Karpas-422 (cell line): ENCODE data around the gene TMEM109. TPM values are rescaled to one million over a fixed set of nuclear protein-coding genes. Genes with fewer than 3 reads are reported as not detected.
A peak's percentile ranks its signal among the peaks of the same experiment; 100 is the strongest.

Experiments used
- DNase-seq: peaks from one replicate; pipeline ENCODE4 v3.0.0-alpha.2; 2015
- H2AFZ ChIP-seq: fragments of 200-600 bp; sonication (generic); 2 replicates; pipeline ENCODE4 v1.6.1; 2014; ENCODE audit warnings: antibody characterized with exemption, low read length, mixed read lengths
- H3K27ac ChIP-seq: fragments of 200-600 bp; sonication (generic); 2 replicates; pipeline ENCODE4 v1.5.1; 2014; ENCODE audit warnings: mild to moderate bottlenecking, low read length, moderate library complexity
- H3K27me3 ChIP-seq: fragments of 200-600 bp; sonication (generic); 2 replicates; pipeline ENCODE4 v1.6.1; 2014; ENCODE audit warnings: low read length, mixed read lengths
- H3K36me3 ChIP-seq: fragments of 200-600 bp; sonication (generic); 2 replicates; pipeline ENCODE4 v1.6.1; 2014; ENCODE audit warnings: low read length, mixed read lengths; ENCODE audit not compliant: insufficient read depth
- H3K4me1 ChIP-seq: fragments of 200-600 bp; sonication (generic); 2 replicates; pipeline ENCODE4 v1.6.1; 2014; ENCODE audit warnings: mild to moderate bottlenecking, low read length, mixed read lengths
- H3K4me2 ChIP-seq: fragments of 200-600 bp; sonication (generic); 2 replicates; pipeline ENCODE4 v1.6.1; 2014; ENCODE audit warnings: low read length, low read depth, mild to moderate bottlenecking; ENCODE audit not compliant: poor library complexity, severe bottlenecking
- H3K4me3 ChIP-seq: fragments of 200-600 bp; sonication (generic); 2 replicates; pipeline ENCODE4 v1.5.1; 2014; ENCODE audit warnings: mild to moderate bottlenecking, antibody characterized with exemption, low read length, mixed read lengths
- H3K79me2 ChIP-seq: fragments of 200-600 bp; sonication (generic); 2 replicates; pipeline ENCODE4 v1.6.1; 2014; ENCODE audit warnings: mild to moderate bottlenecking, low read length, mixed read lengths
- H3K9ac ChIP-seq: fragments of 200-600 bp; sonication (generic); 2 replicates; pipeline ENCODE4 v1.6.0; 2014; ENCODE audit warnings: low read length
- H3K9me2 ChIP-seq: fragments of 200-600 bp; sonication (generic), shearing (Covaris generic); replicated peaks from 2 replicates; pipeline ENCODE4 v1.6.0; 2014; ENCODE audit warnings: mild to moderate bottlenecking, low read length, moderate library complexity; ENCODE audit not compliant: insufficient read depth
- H3K9me3 ChIP-seq: fragments of 300-700, 200-600 bp; sonication (generic); 2 replicates; pipeline ENCODE4 v1.6.1; 2014; ENCODE audit warnings: low read length, mixed read lengths
- H4K20me1 ChIP-seq: fragments of 200-600 bp; sonication (generic); 2 replicates; pipeline ENCODE4 v1.6.1; 2014; ENCODE audit warnings: mild to moderate bottlenecking, antibody characterized with exemption, low read length, low read depth; ENCODE audit not compliant: insufficient read depth
- total RNA-seq: library from RNA; depleted of rRNA; stranded (reverse); fragments of >200 nt; shearing (Covaris generic); gene quantifications from 2 replicates; pipeline ENCODE4 v1.2.3, GENCODE V29; 2014; ENCODE audit warnings: low replicate concordance

The TMEM109 gene
- total RNA-seq, 1 experiment from 2014 or later = 44.4 TPM

DNA sequence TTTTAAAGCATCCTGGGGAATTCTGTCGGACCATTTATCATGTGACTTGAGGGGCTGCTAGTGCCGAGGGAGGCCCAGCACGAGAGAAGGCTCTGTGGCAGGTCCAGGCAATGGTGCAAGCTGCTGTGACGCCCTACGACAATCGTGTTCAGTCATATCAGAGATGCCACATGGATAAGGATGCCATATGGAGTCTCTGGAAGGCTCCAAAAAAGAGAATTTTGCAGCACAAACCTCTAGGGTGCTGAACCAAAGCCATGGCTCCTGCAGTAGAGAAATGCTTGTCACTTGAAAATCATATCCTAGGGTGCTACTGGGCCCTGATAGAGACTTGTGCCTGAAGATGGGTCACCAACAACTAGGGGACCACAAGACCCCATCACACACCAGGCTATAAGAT, 50.8 kb downstream of the TMEM109 start:
- H3K9me3 ChIP-seq = no peaks in the 10 kb centered on the region
- peaks cover 3% of the 10 kb centered on the region; the same call in 1 of the 2 replicates for H3K4me1 ChIP-seq
- no peaks in the 10 kb centered on the region for H3K79me2 ChIP-seq
- no peaks in the 10 kb centered on the region for H3K27me3 ChIP-seq
- H4K20me1 ChIP-seq = no peaks in the 10 kb centered on the region
- H2AFZ ChIP-seq = no peak overlapping the region
- H3K9me2 ChIP-seq = no peaks in the 10 kb centered on the region
- no peak overlapping the region for H3K4me2 ChIP-seq
- no peak overlapping the region for H3K27ac ChIP-seq
- no peak overlapping the region for H3K4me3 ChIP-seq
- DNase-seq = no peak
- no peak overlapping the region for H3K9ac ChIP-seq
- H3K36me3 ChIP-seq = no peaks in the 10 kb centered on the region

DNA sequence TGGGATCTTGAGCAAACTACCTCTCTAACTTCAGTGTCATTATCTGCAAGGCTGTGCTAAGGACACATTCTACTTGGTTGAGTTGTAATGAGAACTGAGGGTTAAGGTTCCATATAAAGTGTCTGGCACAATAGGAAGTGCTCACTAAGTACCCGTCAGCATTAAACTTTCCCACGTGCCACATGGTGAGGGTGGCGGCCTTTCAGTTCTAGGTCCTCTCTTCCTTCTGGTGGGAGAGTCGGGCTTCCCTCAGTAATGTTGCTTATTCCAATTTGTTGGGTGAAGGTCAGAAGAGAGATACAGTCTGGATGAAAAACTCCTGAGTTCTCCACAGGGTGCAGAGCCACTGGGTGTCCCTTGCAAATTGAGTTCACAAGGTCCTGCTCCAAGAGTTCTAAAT, 52.9 kb downstream of the TMEM109 start:
- no peaks in the 10 kb centered on the region for H3K9me2 ChIP-seq
- no peak overlapping the region for H3K27ac ChIP-seq
- H3K36me3 ChIP-seq = no peaks in the 10 kb centered on the region
- no peaks in the 10 kb centered on the region for H4K20me1 ChIP-seq
- no peak overlapping the region for H3K4me2 ChIP-seq
- no peaks in the 10 kb centered on the region for H3K79me2 ChIP-seq
- no peak overlapping the region for H2AFZ ChIP-seq
- no peak overlapping the region for H3K9ac ChIP-seq
- DNase-seq = no peak
- no peak overlapping the region for H3K4me3 ChIP-seq
- peaks cover under 1% of the 10 kb centered on the region; the same call in 1 of the 2 replicates for H3K4me1 ChIP-seq
- no peaks in the 10 kb centered on the region for H3K9me3 ChIP-seq
- no peaks in the 10 kb centered on the region for H3K27me3 ChIP-seq

DNA sequence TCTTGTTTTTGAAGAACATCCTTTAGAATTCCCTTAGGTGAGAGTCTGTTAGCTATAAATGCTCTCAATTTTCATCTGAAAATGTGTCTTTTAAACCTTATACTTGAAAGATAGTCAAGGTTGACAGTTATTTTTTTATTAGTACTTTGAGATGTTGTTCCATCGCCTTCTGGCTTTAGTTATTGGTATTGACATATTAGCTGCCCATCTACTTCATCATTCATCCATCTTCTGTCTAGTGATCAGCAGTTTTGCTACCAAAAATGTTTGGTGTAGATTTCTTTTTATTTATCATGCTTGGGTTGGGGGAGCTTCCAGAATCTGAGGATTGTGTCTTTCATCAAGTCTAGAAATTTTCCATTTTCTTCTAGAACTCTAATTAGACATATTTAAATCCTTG, 54.3 kb downstream of the TMEM109 start:
- Histone ChIP-seq H3K36me3 (no peaks in the 10 kb centered on the region), H3K4me3 (no peak overlapping the region), H3K79me2 (no peaks in the 10 kb centered on the region), H3K27me3 (no peaks in the 10 kb centered on the region), H3K9me2 (no peaks in the 10 kb centered on the region), H3K4me2 (no peak overlapping the region), H3K9me3 (no peaks in the 10 kb centered on the region), H3K9ac (no peak overlapping the region), H2AFZ (no peak overlapping the region), H3K4me1 (no peaks in the 10 kb centered on the region; the same call in 1 of the 2 replicates), H4K20me1 (no peaks in the 10 kb centered on the region), H3K27ac (no peak overlapping the region)
- DNase-seq = no peak

DNA sequence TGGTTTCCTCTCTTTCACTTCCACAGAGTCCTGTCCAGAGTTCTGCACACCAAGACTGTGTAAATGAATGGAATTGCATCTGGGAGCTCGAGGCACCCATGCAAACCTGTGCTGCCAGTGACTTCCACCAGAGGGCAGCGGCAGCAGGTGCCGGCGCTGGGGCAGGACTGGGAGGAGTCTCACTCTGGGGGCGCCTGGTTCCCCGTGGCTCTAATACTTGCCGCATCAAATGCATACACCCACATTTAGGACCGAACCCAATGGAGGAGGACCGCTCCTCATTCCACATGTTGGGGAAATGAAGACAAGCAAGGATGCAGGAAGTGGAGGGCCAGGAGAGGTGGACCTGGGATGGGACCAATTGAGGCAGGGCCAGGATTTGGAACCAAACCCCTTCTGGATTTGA, 56.4 kb downstream of the TMEM109 start:
- Histone ChIP-seq H4K20me1 (no peaks in the 10 kb centered on the region), H3K27ac (no peak overlapping the region), H3K4me3 (no peak overlapping the region), H3K9me2 (no peaks in the 10 kb centered on the region), H3K4me1 (no peaks in the 10 kb centered on the region; the same call in 1 of the 2 replicates), H3K9ac (no peak overlapping the region), H3K27me3 (no peaks in the 10 kb centered on the region), H3K4me2 (no peak overlapping the region), H3K79me2 (no peaks in the 10 kb centered on the region), H3K9me3 (no peaks in the 10 kb centered on the region), H3K36me3 (no peaks in the 10 kb centered on the region), H2AFZ (no peak overlapping the region)
- DNase-seq = peak; percentile 89

DNA sequence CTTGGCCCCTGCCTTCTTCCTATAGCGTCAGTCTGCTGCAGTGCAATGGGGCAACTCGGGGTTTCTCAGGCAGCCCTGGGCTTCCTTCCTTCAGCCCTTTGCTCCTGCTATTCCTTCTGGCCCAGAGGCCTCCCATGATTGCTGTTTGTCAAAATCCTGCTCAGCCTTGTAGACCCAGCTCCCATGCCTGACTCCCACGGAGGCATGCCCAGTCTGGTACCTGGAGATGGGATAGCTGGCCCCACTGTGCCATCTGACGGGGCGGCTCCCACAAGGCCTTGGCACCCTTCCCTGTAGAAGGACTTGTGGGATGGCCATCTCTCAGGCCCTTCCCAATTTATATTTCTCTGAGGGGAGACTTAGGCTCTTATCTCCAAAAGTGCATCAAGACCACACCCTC, 56.9 kb downstream of the TMEM109 start:
- H3K79me2 ChIP-seq = no peaks in the 10 kb centered on the region
- H3K36me3 ChIP-seq = no peaks in the 10 kb centered on the region
- H4K20me1 ChIP-seq = no peaks in the 10 kb centered on the region
- H3K4me1 ChIP-seq = no peaks in the 10 kb centered on the region; the same call in 1 of the 2 replicates
- no peak overlapping the region for H3K27ac ChIP-seq
- no peak overlapping the region for H3K4me3 ChIP-seq
- H3K4me2 ChIP-seq = no peak overlapping the region
- no peak overlapping the region for H2AFZ ChIP-seq
- H3K9me3 ChIP-seq = no peaks in the 10 kb centered on the region
- no peak overlapping the region for H3K9ac ChIP-seq
- DNase-seq = no peak
- H3K9me2 ChIP-seq = no peaks in the 10 kb centered on the region
- no peaks in the 10 kb centered on the region for H3K27me3 ChIP-seq

DNA sequence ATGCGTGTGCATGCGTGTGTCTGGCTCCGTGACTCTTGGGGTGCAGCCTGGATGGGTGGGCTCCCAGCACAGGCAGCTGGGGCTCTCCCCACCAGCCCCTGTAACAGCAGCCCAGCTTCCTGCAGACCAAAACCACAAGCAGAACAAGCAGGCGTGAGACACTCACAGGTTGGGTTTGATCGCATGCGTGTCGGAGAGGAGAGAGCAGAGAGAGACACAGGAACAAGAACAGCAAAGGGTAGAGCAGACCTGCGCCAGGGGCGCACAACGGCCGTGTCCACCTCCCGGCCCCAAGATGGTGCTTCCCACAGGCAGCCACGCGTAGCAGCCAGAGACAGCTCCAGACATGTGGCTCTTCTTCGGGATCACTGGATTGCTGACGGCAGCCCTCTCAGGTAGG, 57.6 kb downstream of the TMEM109 start, which contains the start of gene CD6:
Gene CD6 (plus strand): TSS at position 161 of the 400 bp plus-strand sequence. CDS start 186 bp downstream, at position 347.
- Histone ChIP-seq H4K20me1 (no peaks in the 10 kb centered on the region), H3K9me2 (no peaks in the 10 kb centered on the region), H3K79me2 (no peaks in the 10 kb centered on the region), H3K4me3 (no peak within 1 kb of the TSS), H3K27ac (no peak within 1 kb of the TSS), H3K27me3 (no peaks in the 10 kb centered on the region), H2AFZ (no peak within 1 kb of the TSS), H3K9me3 (no peaks in the 10 kb centered on the region), H3K4me2 (no peak within 1 kb of the TSS), H3K36me3 (no peaks in the 10 kb centered on the region), H3K9ac (no peak within 1 kb of the TSS), H3K4me1 (no peaks in the 10 kb centered on the region; the same call in 1 of the 2 replicates)
- DNase-seq = no peak

DNA sequence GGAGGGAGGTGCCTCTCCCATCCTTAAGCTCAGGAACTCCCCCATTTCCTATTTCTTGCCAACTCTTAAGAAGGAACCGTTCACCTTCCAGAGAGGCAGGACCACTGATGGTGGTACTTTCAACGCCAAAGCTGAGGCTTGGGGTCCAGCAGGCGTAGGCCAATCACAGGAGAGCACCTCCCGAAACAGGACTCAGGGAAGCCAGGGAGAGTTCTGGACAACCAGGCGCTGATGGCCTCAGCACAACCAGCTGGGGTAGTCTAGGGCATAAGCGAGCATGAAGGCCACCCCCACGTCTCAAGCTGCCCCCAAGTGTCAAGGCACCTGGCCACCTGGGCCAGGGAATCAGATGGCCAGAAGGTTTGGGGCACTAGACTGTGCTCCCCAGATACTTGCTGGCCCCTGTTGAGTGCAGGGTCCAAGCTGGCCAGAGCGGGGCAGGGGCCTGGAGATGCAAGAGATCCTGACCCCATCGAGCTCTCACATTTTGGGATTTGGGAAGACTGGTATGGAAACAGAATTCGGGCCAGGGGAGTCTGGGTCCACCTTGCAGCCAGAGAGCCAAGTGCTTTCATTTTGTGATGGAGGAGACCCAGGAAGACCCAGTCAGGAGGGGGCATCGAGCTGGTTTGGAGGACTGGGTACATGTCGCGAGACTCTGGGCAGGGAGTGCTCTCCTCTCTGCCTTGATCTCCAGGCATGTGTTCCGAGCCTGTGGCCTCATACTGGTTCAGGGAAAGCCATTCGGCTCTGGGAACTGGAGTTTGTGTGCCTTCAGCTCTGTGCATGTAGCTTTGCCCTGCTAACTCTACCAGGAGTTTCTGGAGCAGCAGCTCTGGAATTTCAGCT, 58.4 kb downstream of the TMEM109 start:
- Histone ChIP-seq H3K27ac (no peak overlapping the region), H2AFZ (no peak overlapping the region), H3K4me2 (no peak overlapping the region), H4K20me1 (no peaks in the 10 kb centered on the region), H3K9me3 (no peaks in the 10 kb centered on the region), H3K79me2 (no peaks in the 10 kb centered on the region), H3K36me3 (no peaks in the 10 kb centered on the region), H3K4me3 (no peak overlapping the region), H3K9ac (no peak overlapping the region), H3K27me3 (no peaks in the 10 kb centered on the region), H3K9me2 (no peaks in the 10 kb centered on the region), H3K4me1 (peaks cover 4% of the 10 kb centered on the region)
- no peak for DNase-seq
